Activated gamma-delta T cell (primary cell): Measurements from ENCODE around the gene SORCS3.

Experiments
- DNase-seq: peaks from one replicate; lab custom pipeline; 2025; lab: John Stamatoyannopoulos, UW

Gene SORCS3

DNA sequence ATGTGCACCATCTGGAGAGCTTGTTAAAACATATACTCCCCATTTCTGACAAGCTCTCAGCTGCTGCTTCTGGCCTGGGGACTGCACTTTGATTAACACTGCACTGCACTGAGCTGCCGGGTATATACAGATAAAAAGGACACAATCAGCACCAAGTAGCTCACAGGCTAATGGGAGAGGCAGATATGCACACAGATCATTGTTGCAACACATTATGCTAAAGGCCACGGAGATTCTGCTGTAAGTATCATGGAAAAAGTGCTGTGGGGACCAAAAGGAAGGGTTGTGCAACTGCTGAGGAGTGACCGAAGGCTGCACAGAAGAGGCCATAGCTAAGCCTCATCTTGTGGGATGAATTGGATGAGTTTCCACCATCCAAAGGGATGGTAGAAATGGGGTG is 455.2 kb downstream of the SORCS3 start:
- no peak for DNase-seq

DNA sequence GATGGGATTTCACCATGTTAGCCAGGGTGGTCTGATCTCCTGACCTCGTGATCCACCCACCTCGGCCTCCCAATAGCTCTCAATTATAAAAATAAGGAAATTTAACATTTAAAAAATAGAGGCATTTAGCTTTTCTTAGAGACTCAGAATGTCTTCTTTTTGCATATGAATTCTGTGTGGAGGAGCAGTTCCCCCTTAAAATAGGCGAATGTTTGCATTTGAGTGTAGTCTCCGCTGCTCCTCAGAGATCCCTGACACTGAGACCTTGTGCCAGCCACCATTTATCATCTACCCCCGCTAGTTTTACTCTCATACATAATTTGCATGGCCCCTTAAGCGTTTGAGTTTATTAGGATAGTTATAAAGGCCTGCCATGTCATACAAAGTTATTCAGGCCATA is 461.9 kb downstream of the SORCS3 start:
- DNase-seq = no peak

DNA sequence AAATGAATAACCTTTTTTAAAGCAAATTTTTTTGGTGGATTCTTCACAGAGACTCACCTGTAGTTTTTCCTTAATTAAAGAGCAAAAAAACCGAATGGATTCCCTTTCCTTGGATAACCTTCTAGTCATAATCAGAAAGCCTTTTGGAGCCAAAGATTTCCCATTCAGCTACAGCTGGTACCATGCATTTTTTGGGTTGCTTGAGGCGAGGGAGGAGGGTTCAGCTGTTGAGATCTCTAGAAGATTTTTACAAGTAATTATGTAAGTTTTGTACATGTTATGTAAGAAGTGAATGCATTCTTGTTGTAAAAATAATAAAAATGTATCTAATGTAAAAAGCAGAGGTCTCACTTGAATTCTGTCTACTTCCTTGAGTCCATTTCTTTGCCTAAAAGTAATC is 463.2 kb downstream of the SORCS3 start:
- DNase-seq = no peak

GRCh38 chr10:105109164-105109563 is 468.1 kb downstream of the SORCS3 start:
- DNase-seq = no peak

DNA sequence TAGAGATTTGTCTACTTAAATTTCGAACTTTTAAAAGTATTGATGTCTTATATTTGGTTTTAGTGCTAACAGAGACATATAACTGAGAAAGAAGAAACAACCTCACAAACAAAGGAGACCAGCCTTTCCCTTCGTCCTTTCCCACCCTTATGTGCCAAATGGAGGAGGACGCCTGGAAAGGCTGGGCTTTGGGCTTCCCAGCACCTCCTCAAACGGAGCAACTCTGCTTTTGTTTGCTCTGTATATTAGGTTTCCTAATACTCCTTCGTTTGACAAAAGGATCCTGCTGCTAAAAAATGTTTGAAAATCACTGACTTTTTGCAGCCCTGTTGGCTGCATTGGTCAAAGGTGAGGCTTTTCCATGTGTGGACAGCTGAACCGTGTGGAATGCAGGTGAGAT is 471.8 kb downstream of the SORCS3 start:
- no peak for DNase-seq

DNA sequence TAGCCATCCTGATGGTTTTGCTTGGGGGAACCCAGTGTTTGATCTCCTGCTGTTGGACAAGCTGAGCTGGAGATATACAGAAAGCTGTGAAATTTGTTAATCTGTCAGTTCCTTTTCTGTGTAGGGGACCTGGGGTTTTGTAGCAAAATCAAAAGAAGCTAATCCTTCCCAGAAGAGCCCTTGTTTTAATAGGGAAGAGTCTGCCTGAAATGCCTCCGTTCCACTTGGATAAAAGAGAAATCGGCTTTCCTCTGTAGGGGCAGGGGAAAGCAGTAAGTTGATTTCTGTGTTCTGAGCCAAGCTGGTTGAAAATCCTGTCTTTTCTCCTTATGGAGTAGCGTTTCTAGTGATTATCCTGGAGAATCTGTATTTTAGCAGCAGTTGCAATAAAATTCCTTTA is 472.6 kb downstream of the SORCS3 start:
- no peak for DNase-seq

DNA sequence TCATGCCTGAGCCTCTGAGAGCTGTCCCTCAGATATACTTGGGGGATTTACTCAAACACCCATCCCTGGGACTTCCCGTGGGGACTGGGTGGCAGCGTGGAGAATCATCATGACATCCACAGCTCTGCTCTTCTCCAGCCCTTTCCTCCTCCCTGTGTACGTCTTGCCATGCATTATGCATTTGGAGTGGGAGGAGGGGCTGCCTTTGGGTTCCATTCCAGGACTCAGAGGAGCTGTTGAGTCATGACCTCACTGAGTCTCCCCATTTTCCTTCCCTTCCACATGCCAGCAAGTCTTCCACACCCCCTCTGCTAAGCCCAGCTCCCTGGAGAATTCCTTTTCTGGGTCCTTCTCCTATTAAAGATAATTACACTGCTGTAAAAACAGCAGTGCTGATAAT is 480.7 kb downstream of the SORCS3 start:
- no peak for DNase-seq

DNA sequence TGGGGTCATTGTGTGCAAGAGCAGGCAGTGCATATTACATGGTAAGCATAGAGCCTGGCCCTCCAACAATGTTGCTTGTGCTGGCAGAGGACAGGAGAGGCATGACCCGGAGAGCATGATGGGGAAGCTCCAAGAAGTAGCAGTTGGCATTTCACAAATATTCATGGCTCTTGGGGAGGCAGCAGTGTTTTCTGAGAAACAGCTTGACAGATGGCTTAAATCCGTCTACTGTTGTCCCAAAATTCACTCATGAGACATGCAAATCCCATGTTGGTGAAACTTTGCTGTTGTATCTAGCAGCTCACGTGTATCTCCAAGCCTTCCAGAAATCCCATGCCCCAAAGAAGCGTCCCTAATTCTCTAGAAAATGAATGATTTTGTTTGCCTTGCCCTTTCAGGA is 487.0 kb downstream of the SORCS3 start:
- no peak for DNase-seq

- no peak for DNase-seq
Measured at GRCh38 chr10:105138358-105138757, 497.3 kb downstream of the SORCS3 start.

- DNase-seq = no peak
Measured at GRCh38 chr10:105139363-105139896, 498.3 kb downstream of the SORCS3 start.

DNA sequence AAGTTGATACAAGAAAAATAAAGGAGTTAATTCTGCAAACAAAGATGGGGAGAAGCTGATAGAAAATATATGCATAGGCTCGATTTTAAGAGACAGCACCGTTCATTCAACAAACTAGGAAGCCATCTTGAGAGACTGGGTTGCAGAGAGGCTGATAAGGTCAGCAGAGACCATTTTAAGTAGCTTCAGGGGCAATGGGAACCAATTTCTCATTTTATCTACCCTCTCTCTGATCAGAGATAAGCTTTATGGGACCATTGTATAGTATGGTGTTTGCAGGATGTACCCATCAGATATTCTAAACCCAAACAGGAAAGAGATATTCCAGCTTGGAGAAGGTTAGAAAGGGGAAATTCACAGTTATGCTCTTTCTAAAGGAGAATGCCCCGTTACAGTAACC is 499.5 kb downstream of the SORCS3 start:
- no peak for DNase-seq

DNA sequence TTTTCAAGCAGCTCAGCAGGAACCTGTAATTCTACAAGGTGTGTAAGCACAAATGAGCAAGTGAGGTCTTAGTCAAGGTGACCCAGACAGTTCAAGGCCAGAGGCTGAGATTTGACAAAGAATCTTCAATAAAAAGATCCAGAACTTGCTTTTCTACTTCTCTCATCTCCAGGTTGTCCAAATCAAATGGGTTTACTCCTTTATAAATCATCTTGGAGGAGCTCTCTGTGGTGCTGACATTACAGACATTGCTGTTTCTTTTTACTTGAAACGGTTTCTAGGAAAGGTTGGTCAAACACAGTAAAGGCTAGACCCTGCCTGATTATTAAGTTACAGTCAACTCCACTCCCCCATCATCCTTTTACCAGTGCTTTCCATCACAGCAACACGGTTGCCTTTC is 504.6 kb downstream of the SORCS3 start:
- DNase-seq = no peak

DNA sequence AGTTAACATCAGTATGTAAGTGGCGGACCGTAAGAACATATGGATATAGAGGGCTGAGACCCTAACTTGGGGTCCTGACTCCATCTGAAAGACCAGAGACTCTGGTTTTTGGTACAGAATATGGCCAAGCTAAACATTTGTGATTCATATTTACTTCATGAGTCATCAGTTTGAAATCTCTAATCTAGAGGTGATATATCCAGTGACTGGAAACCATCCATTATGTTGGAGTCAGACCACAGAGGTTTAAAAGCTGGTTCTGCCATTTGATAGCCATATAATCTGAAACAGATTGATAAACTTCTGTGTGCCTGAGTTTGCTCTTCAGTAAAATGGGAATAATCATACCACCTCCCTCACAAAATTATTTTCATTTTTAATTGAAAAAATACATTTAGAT is 505.3 kb downstream of the SORCS3 start:
- DNase-seq = no peak

GRCh38 chr10:105148456-105148855 is 507.4 kb downstream of the SORCS3 start:
- DNase-seq = no peak

DNA sequence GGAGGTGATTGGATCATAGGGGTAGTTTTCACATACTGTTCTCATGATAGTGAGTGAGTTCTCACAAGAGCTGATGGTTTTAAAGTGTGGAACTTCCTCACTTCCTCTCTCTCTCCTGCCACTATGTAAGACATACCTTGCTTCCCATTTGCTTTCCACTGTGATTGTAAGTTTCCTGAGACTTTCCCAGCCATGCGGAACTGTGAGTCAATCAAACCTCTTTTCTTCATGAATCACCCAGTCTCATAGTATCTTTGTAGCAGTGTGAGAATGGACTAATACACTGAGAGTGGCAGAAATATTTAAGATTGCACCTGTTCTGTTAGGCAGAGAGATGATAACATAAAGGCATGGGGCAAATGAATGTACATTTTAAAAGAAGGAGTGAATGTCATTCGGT is 507.8 kb downstream of the SORCS3 start:
- no peak for DNase-seq

GRCh38 chr10:105149371-105149891 is 508.3 kb downstream of the SORCS3 start:
- no peak for DNase-seq

DNA sequence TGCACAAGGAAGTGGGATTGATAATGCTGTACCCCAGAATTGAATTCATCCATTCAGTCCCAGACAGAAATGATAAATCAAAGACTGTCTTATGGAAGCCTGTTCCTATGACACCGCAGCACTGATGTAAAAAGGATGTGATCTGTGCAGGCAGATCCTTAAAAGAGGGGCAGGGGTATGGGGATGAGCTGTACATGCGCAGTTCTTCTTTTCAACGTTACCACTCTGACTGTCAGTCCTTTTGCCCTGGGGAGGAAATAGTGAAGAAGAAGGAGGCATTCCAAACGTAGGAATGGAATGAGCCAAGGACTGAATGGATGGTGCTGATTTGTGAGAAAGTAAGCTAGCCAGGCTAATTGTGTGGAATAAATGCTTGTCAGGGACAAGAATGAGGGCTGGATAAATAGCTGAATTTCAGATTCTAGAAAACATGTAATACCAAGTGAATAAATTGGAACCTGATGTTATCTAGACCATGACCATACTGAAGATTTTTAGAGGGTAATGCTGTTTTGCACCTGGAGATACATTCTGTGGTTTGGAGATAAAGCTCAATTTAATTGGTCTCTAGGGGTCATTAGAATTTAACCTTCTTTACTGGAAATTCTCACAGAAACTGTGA is 509.3 kb downstream of the SORCS3 start:
- no peak for DNase-seq

DNA sequence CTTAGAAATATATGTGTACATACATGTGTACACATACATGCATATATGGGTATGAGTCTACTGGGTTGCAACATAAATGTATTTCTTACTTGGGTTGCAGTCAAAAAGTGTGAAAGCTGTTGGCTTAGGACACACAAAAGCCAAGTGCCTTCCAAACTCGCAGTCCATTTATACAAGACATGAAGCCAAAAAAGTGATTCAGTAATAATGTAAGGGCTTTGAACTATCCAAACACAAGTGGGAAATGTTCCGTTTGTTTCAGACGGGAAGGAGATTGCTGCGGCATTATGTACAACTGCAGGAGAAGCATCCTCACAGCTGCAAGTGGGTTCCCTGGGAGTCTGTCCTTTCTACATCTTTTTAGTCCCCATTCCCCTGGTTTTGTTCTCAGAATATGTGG is 513.6 kb downstream of the SORCS3 start:
- no peak for DNase-seq

DNA sequence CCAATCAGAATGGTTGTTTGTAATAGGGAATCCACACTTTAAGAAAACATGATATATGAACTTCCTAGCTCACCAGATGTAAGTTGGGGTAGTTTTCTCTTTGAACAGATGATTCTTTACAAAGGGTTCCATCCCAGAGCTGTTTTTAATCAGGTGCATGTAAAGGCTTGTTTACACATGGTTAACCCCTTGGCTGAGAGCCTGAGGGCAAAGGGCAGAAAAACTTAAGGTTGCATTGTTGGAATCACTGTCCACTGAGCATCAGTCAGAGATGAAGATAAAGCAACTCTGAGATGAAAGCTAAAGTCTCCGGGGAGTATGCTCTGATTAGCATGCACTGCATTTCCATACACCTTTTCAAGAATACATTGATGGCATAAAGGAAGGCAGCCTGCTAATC is 518.2 kb downstream of the SORCS3 start:
- no peak for DNase-seq

DNA sequence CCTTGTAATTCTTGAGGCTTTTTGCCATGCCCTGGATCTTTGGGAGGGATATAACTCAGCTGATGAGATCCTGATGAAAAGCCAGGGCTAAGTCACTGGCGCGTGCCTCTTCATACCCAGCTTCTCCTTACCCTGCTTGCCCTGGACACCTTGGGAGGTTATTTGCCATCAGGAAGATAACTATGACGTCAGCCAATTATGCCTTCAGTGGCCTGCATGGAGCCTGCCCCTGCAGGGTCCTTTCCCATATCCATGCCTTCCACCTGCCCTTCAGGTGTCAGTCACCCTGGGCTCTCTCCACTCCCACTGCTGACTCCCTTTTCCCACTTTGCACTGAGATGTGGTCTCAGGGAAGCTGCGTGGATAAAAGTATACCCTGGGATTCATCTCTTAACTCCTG is 520.1 kb downstream of the SORCS3 start:
- DNase-seq = no peak

- DNase-seq = no peak
Measured at GRCh38 chr10:105161767-105162166, 520.7 kb downstream of the SORCS3 start.

GRCh38 chr10:105170521-105170920 is 529.4 kb downstream of the SORCS3 start:
- no peak for DNase-seq

DNA sequence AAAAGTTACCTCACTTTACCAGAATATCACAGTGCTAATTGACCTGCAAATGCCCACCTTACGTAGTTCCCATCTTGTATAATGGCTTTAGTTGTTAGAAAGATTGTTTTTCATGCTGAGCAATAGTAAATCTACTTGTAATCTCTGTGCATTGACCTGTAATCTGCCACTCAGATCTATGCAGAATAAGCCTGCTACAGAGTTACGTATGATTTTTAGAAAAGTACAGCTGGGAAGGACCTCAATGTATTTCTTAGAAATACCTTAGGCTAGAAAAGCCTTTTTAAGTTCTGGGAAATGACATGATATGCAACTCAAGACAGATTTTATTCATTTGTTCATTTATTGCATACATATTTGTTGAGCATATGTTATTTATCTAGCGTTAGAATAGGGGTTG is 530.9 kb downstream of the SORCS3 start:
- DNase-seq = no peak

DNA sequence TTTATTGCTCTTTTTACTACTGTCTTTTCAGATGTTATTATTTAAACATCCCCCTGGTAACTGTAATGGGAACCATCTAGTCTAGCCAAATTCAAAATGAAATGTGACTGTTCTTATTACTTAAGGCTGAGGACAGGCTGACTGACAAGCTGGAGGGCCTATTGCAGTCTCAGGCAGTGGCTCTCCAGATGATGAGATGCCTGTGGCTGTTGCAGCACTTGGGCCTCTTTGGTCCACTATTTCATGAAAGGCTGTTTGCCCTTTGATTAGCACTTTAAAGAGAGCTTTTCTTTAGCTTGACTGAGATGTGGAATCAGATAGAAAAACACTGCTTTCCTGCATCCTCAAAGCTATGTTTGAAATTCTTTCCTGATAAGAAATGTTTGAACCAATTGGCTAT is 540.5 kb downstream of the SORCS3 start:
- no peak for DNase-seq
